HepG2 (cell line): Measurements from ENCODE around the gene TNC. TPM values are rescaled to one million over a fixed set of nuclear protein-coding genes. Genes with fewer than 3 reads are reported as not detected.

Source experiments
- ATAC-seq: fragments of 200-7000 bp; cut with Tn5 transposase; 3 replicates; pipeline ENCODE4 v1.9.1; 2020; ENCODE audit warnings: mild to moderate bottlenecking, moderate library complexity
- BruUV-seq: library from RNA; stranded (reverse); fragments of 400-500 nt; replicated peaks from 2 replicates; lab custom pipeline; 2021; lab: Mats Ljungman, UMichigan
- CTCF ChIA-PET: fragments of 300-600 bp; formaldehyde crosslinking; extraction: SDS; loops from one replicate; lab custom pipeline; 2021; ENCODE audit warnings: low total read pairs, inconsistent platforms, low intra/inter-chr PET ratio; lab: Yijun Ruan, JAX
- POLR2A ChIA-PET: fragments of 350-600 bp; sonication (Branson Sonifier 250); formaldehyde crosslinking; loops from one replicate; lab custom pipeline; 2020; ENCODE audit warnings: antibody characterized with exemption, inconsistent platforms; lab: Yijun Ruan, JAX
- DNase-seq: peaks from one replicate; pipeline ENCODE4 v3.0.0-alpha.2; 2015; ENCODE audit warnings: low spot score
- FAIRE-seq: peaks from 3 replicates; lab custom pipeline; 2011; peaks lifted over from hg19 to GRCh38; lab: Jason Lieb, UNC
- H2AFZ ChIP-seq: one replicate; pipeline ENCODE4 v1.6.1; 2011; ENCODE audit warnings: low read length, inconsistent platforms
- H3K27ac ChIP-seq: fragments of 300-600 bp; 3 replicates; pipeline ENCODE4 v1.8.0; 2011; ENCODE audit warnings: mixed run types, mild to moderate bottlenecking, mixed read lengths, low read length, inconsistent platforms; ENCODE audit not compliant: insufficient read depth; ENCODE audit errors: extremely low read length
- H3K27me3 ChIP-seq, 2 experiments: fragments of 200-600 bp in 1 of 2; 2 replicates in 1 of 2; 3 replicates in 1 of 2; pipeline versions ENCODE4 v1.6.0 to v1.8.0; 2011; ENCODE audit warnings: low read length in 2 of 2, mild to moderate bottlenecking in 2 of 2, moderate library complexity in 2 of 2, inconsistent platforms in 1 of 2; ENCODE audit not compliant: insufficient read depth in 2 of 2, control insufficient read depth in 1 of 2
- H3K36me3 ChIP-seq, 2 experiments: fragments of 200-600 bp in 1 of 2; replicated peaks in 1 of 2; 2 replicates in 1 of 2; 3 replicates in 1 of 2; pipeline versions ENCODE4 v1.5.1 to v1.8.0; 2011; ENCODE audit warnings: low read length in 2 of 2, inconsistent platforms in 1 of 2; ENCODE audit not compliant: insufficient read depth in 2 of 2, control insufficient read depth in 1 of 2
- H3K4me1 ChIP-seq: 2 replicates; pipeline ENCODE4 v1.5.1; 2012; ENCODE audit warnings: low read length, inconsistent platforms; ENCODE audit not compliant: insufficient read depth
- H3K4me2 ChIP-seq: 2 replicates; pipeline ENCODE4 v1.6.0; 2011; ENCODE audit warnings: low read depth, low read length, inconsistent platforms
- H3K4me3 ChIP-seq, 3 experiments: fragments of 200-600 bp in 1 of 3; sonication (generic), shearing (Covaris generic) in 1 of 3; replicated peaks in 1 of 3; 2 replicates each; pipeline ENCODE4 v1.5.1; 2011 to 2016; ENCODE audit warnings: low read length in 3 of 3, inconsistent platforms in 2 of 3, low read depth in 2 of 3, mild to moderate bottlenecking in 2 of 3, control low read depth in 1 of 3, mixed read lengths in 1 of 3; ENCODE audit not compliant: insufficient read depth in 1 of 3
- H3K79me2 ChIP-seq: one replicate; pipeline ENCODE4 v1.6.1; 2011; ENCODE audit warnings: low read length, inconsistent platforms; ENCODE audit not compliant: insufficient read depth
- H3K9ac ChIP-seq: 2 replicates; pipeline ENCODE4 v1.6.0; 2011; ENCODE audit warnings: mild to moderate bottlenecking, low read depth, low read length, inconsistent platforms; ENCODE audit not compliant: insufficient read depth
- H3K9me3 ChIP-seq: 2 replicates; pipeline ENCODE4 v1.5.1; 2012; ENCODE audit warnings: mild to moderate bottlenecking, low read length
- H4K20me1 ChIP-seq: 2 replicates; pipeline ENCODE4 v1.6.0; 2011; ENCODE audit warnings: inconsistent platforms, mild to moderate bottlenecking, low read length, moderate library complexity; ENCODE audit not compliant: insufficient read depth
- CCAR2 ChIP-seq: fragments of 200-400 bp; formaldehyde crosslinking; optimal IDR thresholded peaks from 2 replicates; pipeline ENCODE3; 2018; ENCODE audit warnings: low read depth, mild to moderate bottlenecking, low read length, moderate library complexity
- DMAP1 ChIP-seq: IDR thresholded peaks from 2 replicates; pipeline ENCODE4 v1.6.1; 2016
- HMGA1 ChIP-seq: sonication (generic); formaldehyde crosslinking; conservative IDR thresholded peaks from 2 replicates; pipeline ENCODE4 v1.4.0; 2020; ENCODE audit warnings: missing genetic modification reagents
- JUNB ChIP-seq: sonication (generic); formaldehyde crosslinking; IDR thresholded peaks from 2 replicates; pipeline ENCODE4 v1.8.0; 2022; ENCODE audit warnings: missing genetic modification reagents, mild to moderate bottlenecking, borderline replicate concordance
- MAFG ChIP-seq: sonication (generic); formaldehyde crosslinking; IDR thresholded peaks from 2 replicates; pipeline ENCODE4 v1.5.1; 2020; ENCODE audit warnings: mild to moderate bottlenecking, missing genetic modification reagents
- NFIC ChIP-seq: IDR thresholded peaks from 2 replicates; pipeline ENCODE4 v1.6.1; 2012; ENCODE audit warnings: mild to moderate bottlenecking, low read length, inconsistent platforms
- NR2F1 ChIP-seq, 2 experiments: fragments of 450-650 bp in 1 of 2; formaldehyde crosslinking in 1 of 2; IDR thresholded peaks; 2 replicates each; pipeline versions ENCODE4 v1.5.0 to v1.6.1; 2016 to 2020; ENCODE audit warnings: mild to moderate bottlenecking in 1 of 2, missing compliant biosample characterization in 1 of 2, missing genetic modification reagents in 1 of 2, moderate library complexity in 1 of 2
- REXO4 ChIP-seq: sonication (generic); formaldehyde crosslinking; IDR thresholded peaks from 2 replicates; pipeline ENCODE4 v1.8.0; 2022; ENCODE audit warnings: missing genetic modification reagents, mild to moderate bottlenecking, borderline replicate concordance
- RFXAP ChIP-seq: sonication (generic); formaldehyde crosslinking; IDR thresholded peaks from 2 replicates; pipeline ENCODE4 v1.4.0; 2020; ENCODE audit warnings: missing genetic modification reagents, borderline replicate concordance
- ZFP82 ChIP-seq: sonication (generic); formaldehyde crosslinking; IDR thresholded peaks from 2 replicates; pipeline ENCODE4 v1.5.1; 2020; ENCODE audit warnings: mild to moderate bottlenecking, missing genetic modification reagents, borderline replicate concordance
- ZFX ChIP-seq: sonication (generic); formaldehyde crosslinking; IDR thresholded peaks from 2 replicates; pipeline ENCODE4 v1.4.0; 2020; ENCODE audit warnings: mild to moderate bottlenecking, low read depth, missing genetic modification reagents, moderate library complexity
- ZNF552 ChIP-seq: sonication (generic); formaldehyde crosslinking; IDR thresholded peaks from 2 replicates; pipeline ENCODE4 v1.9.0; 2022; ENCODE audit warnings: missing genetic modification reagents, mild to moderate bottlenecking, borderline replicate concordance
- ZNF768 ChIP-seq: sonication (generic); formaldehyde crosslinking; IDR thresholded peaks from 2 replicates; pipeline ENCODE4 v1.4.0; 2020; ENCODE audit warnings: missing genetic modification reagents
- WGBS: methylation state at CpG from one replicate; pipeline ENCODE4 v1.1.6; 2017; ENCODE audit warnings: low lambda C conversion rate; 5-methylcytosine and 5-hydroxymethylcytosine counted together
- in situ Hi-C: cut with HindIII; loops from 2 replicates; pipeline ENCODE4 v1.10.0; 2017; ENCODE audit warnings: low pct_unique_long_range_greater_than_20kb; ENCODE audit not compliant: extremely low pct_ligation_motif_present
- intact Hi-C: fragments of 100-400 bp; cut with micrococcal nuclease; formaldehyde crosslinking; loops from one replicate; pipeline ENCODE4 v1.10.0; 2022; ENCODE audit not compliant: unreplicated experiment
- polyA plus RNA-seq, 8 experiments: library from polyadenylated mRNA; depleted of rRNA in 3 of 8; stranded (reverse) in 7 of 8; unstranded in 1 of 8; fragments of >200 nt; fragmentation: Illumina TruSeq in 4 of 8; extraction: Trizol in 4 of 8; gene quantifications; 2 replicates each; pipeline versions ENCODE4 v1.2.1 to v1.2.3, GENCODE V29; 2011 to 2016; ENCODE audit warnings: low read depth in 4 of 8, missing spikeins in 1 of 8, mixed read lengths in 1 of 8; ENCODE audit not compliant: insufficient read depth in 1 of 8
- total RNA-seq, 5 experiments: library from RNA; depleted of rRNA; stranded (reverse); fragments of >200 nt; fragmentation: Illumina TruSeq; extraction: Trizol; gene quantifications; 2 replicates each; pipeline ENCODE4 v1.2.3, GENCODE V29; 2016; ENCODE audit warnings: low read depth in 1 of 5
- TF ChIP-seq, protein P1 (sequence below): sonication (generic); formaldehyde crosslinking; conservative IDR thresholded peaks from 2 replicates; pipeline ENCODE4 v1.4.0; 2020; ENCODE audit warnings: missing genetic modification reagents
- TF ChIP-seq, protein P2 (sequence below): fragments of 450-650 bp; IDR thresholded peaks from 2 replicates; pipeline ENCODE4 v1.6.1; 2017
- TF ChIP-seq, protein P3 (sequence below): sonication (generic); formaldehyde crosslinking; IDR thresholded peaks from 2 replicates; pipeline ENCODE4 v1.4.0; 2020; ENCODE audit warnings: missing genetic modification reagents

Gene TNC
- total and polyA plus RNA-seq, 2 of the 13 experiments (the other 11 are each of a cell fraction or from before 2014, with no cell fraction given), result not detected

DNA sequence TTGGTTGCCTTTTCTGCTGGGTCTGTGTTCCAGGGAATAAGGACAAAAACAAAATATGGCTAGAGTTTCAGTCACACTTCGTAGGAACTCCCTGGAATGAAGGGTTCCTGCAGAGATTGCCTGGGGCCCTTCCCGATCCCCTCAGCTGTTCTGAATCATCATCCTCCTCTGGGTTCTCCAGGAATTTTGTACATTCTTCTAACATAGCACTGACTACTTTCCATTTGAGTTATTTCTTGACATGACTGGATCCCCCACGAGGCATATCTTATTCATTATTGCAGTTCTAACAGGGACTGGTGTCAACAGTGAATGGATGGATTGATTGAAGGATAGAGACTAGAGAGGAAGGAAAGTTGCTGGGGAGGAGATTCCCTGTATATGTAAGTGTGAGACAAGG, 49.2 kb upstream of the TNC start:
- no peak overlapping the region for H3K9ac ChIP-seq
- ChIA-PET POLR2A (no interaction called here), CTCF (no interaction called here)
- H3K79me2 ChIP-seq, result no peaks in the 10 kb centered on the region
- ATAC-seq, result no peak
- no TSS peak for BruUV-seq
- in situ Hi-C loops, result no loop called here
- no peak for TF ChIP-seq ZFP82 (CRISPR knock-in tag)
- TF ChIP-seq DMAP1, result no peak
- no peak for TF ChIP-seq RFXAP (CRISPR knock-in tag)
- no peak for TF ChIP-seq MAFG (CRISPR knock-in tag)
- no peak for TF ChIP-seq NFIC
- TF ChIP-seq CCAR2, result no peak
- no peak for TF ChIP-seq HMGA1 (CRISPR knock-in tag)
- no peak for TF ChIP-seq ZFX (CRISPR knock-in tag)
- no peak for TF ChIP-seq ZNF768 (CRISPR knock-in tag)
- no peak for TF ChIP-seq JUNB (CRISPR knock-in tag)
- TF ChIP-seq, protein P1, sequence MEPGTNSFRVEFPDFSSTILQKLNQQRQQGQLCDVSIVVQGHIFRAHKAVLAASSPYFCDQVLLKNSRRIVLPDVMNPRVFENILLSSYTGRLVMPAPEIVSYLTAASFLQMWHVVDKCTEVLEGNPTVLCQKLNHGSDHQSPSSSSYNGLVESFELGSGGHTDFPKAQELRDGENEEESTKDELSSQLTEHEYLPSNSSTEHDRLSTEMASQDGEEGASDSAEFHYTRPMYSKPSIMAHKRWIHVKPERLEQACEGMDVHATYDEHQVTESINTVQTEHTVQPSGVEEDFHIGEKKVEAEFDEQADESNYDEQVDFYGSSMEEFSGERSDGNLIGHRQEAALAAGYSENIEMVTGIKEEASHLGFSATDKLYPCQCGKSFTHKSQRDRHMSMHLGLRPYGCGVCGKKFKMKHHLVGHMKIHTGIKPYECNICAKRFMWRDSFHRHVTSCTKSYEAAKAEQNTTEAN, result no peak
- TF ChIP-seq, protein P2, sequence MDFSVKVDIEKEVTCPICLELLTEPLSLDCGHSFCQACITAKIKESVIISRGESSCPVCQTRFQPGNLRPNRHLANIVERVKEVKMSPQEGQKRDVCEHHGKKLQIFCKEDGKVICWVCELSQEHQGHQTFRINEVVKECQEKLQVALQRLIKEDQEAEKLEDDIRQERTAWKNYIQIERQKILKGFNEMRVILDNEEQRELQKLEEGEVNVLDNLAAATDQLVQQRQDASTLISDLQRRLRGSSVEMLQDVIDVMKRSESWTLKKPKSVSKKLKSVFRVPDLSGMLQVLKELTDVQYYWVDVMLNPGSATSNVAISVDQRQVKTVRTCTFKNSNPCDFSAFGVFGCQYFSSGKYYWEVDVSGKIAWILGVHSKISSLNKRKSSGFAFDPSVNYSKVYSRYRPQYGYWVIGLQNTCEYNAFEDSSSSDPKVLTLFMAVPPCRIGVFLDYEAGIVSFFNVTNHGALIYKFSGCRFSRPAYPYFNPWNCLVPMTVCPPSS, result no peak
- TF ChIP-seq, protein P3, sequence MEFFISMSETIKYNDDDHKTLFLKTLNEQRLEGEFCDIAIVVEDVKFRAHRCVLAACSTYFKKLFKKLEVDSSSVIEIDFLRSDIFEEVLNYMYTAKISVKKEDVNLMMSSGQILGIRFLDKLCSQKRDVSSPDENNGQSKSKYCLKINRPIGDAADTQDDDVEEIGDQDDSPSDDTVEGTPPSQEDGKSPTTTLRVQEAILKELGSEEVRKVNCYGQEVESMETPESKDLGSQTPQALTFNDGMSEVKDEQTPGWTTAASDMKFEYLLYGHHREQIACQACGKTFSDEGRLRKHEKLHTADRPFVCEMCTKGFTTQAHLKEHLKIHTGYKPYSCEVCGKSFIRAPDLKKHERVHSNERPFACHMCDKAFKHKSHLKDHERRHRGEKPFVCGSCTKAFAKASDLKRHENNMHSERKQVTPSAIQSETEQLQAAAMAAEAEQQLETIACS, result no peak
- TF ChIP-seq NR2F1 (CRISPR knock-in tag; IDR thresholded peaks at IDR 0.05), result no peak
- TF ChIP-seq REXO4, result no peak
- TF ChIP-seq ZNF552 (CRISPR knock-in tag), result no peak
- TF ChIP-seq, all 625 proteins: peak for 0
- no peak overlapping the region for H3K27ac ChIP-seq
- no peak overlapping the region for H3K4me2 ChIP-seq
- 0% methylated on average over 2 of the region's 3 CpGs for WGBS
- H3K27me3 ChIP-seq, result no peaks in the 10 kb centered on the region
- DNase-seq, result no peak
- no peaks in the 10 kb centered on the region for H3K9me3 ChIP-seq
- no peak overlapping the region for H3K4me3 ChIP-seq
- H4K20me1 ChIP-seq, result no peaks in the 10 kb centered on the region
- no peak for FAIRE-seq
- intact Hi-C loops, result no loop called here
- no peaks in the 10 kb centered on the region for H3K36me3 ChIP-seq
- H2AFZ ChIP-seq, result no peak overlapping the region
- no peaks in the 10 kb centered on the region for H3K4me1 ChIP-seq
